Right forelimb (tissue), 1 donor: ENCODE data around the gene RIT1.

Experiments used
- DNase-seq: peaks from one replicate; pipeline ENCODE4 v3.0.0-alpha.2; 2018

Gene RIT1

GRCh38 chr1:155856257-155856974, 54.7 kb downstream of the RIT1 start:
- no peak for DNase-seq

GRCh38 chr1:155850345-155850744, 60.8 kb downstream of the RIT1 start:
- DNase-seq, result no peak

GRCh38 chr1:155847823-155848529, 63.2 kb downstream of the RIT1 start:
- DNase-seq, result no peak
